K562 (cell line): ENCODE results near the gene MRPS31. TPM values are rescaled to one million over a fixed set of nuclear protein-coding genes. Genes with fewer than 3 reads are reported as not detected.

Experiments
- C11orf30 ChIP-seq: fragments of 450-650 bp; IDR thresholded peaks from 2 replicates; pipeline ENCODE4 v1.6.1; 2016; ENCODE audit warnings: low read depth, mild to moderate bottlenecking
- E2F3 ChIP-seq: fragments of 250-450 bp; sonication (Bioruptor Pico); IDR thresholded peaks from 2 replicates; pipeline ENCODE4 v1.4.0; 2020; ENCODE audit warnings: mild to moderate bottlenecking
- GABPB2 ChIP-seq: fragments of 250-450 bp; sonication (Bioruptor Pico); conservative IDR thresholded peaks from 2 replicates; pipeline ENCODE4 v1.5.1; 2021; ENCODE audit warnings: mild to moderate bottlenecking
- HINFP ChIP-seq: fragments of 450-650 bp; conservative IDR thresholded peaks from 2 replicates; pipeline ENCODE4 v1.6.1; 2016; ENCODE audit warnings: missing genetic modification characterization, low read depth, mild to moderate bottlenecking, control low read depth, missing compliant biosample characterization
- HOMEZ ChIP-seq: fragments of 250-450 bp; sonication (Bioruptor Pico); IDR thresholded peaks from 2 replicates; pipeline ENCODE4 v1.4.0; 2020; ENCODE audit warnings: mild to moderate bottlenecking, moderate library complexity
- IRF9 ChIP-seq: fragments of 450-650 bp; IDR thresholded peaks from 2 replicates; pipeline ENCODE4 v1.6.1; 2016; ENCODE audit warnings: missing biosample characterization, missing genetic modification characterization
- NR2C1 ChIP-seq, 2 experiments: fragments of 450-650 bp; IDR thresholded peaks; 2 replicates each; pipeline ENCODE4 v1.6.1; 2017; ENCODE audit warnings: mild to moderate bottlenecking in 2 of 2, antibody characterized with exemption in 1 of 2, inconsistent platforms in 1 of 2, missing compliant biosample characterization in 1 of 2, missing genetic modification characterization in 1 of 2
- RBFOX2 ChIP-seq: fragments of 200-400 bp; formaldehyde crosslinking; IDR thresholded peaks from 2 replicates; pipeline ENCODE4 v1.6.1; 2017; ENCODE audit warnings: low read depth, mild to moderate bottlenecking, low read length, moderate library complexity
- SAFB2 ChIP-seq: fragments of 200-400 bp; formaldehyde crosslinking; IDR thresholded peaks from 2 replicates; pipeline ENCODE4 v1.6.1; 2018; ENCODE audit warnings: borderline replicate concordance, low read length, low read depth, moderate library complexity; ENCODE audit not compliant: severe bottlenecking
- SMAD1 ChIP-seq: fragments of 150-350 bp; IDR thresholded peaks from 2 replicates; pipeline ENCODE4 v1.6.1; 2014; ENCODE audit warnings: low read length, low read depth; ENCODE audit not compliant: partially characterized antibody
- TAF15 ChIP-seq: fragments of 200-400 bp; formaldehyde crosslinking; IDR thresholded peaks from 2 replicates; pipeline ENCODE4 v1.6.1; 2017; ENCODE audit warnings: mild to moderate bottlenecking, low read depth, low read length, moderate library complexity
- TRIM25 ChIP-seq: fragments of 450-650 bp; IDR thresholded peaks from 2 replicates; pipeline ENCODE4 v1.7.0; 2016; ENCODE audit warnings: borderline replicate concordance
- ZNF23 ChIP-seq: fragments of 250-450 bp; sonication (Bioruptor Pico); IDR thresholded peaks from 2 replicates; pipeline ENCODE4 v1.4.0; 2020; ENCODE audit warnings: mild to moderate bottlenecking
- ZNF561 ChIP-seq: fragments of 450-650 bp; formaldehyde crosslinking; conservative IDR thresholded peaks from 2 replicates; pipeline ENCODE4 v1.4.0; 2020; ENCODE audit warnings: mild to moderate bottlenecking, moderate library complexity
- ZNF785 ChIP-seq: fragments of 250-450 bp; sonication (Bioruptor Pico); IDR thresholded peaks from 2 replicates; pipeline ENCODE4 v1.4.0; 2020; ENCODE audit warnings: mild to moderate bottlenecking
- polyA plus RNA-seq, 8 experiments: library from polyadenylated mRNA; depleted of rRNA in 4 of 8; stranded (reverse) in 5 of 8; unstranded in 3 of 8; fragments of >200 nt; fragmentation: Nextera tagmentation in 2 of 8; fragmentation: Illumina TruSeq in 1 of 8; extraction: Ambion mirVana in 2 of 8; extraction: Trizol in 1 of 8; gene quantifications; 2 replicates each; pipeline versions ENCODE4 v1.2.1 to v1.2.3, GENCODE V29; 2011 to 2014; ENCODE audit warnings: inconsistent platforms in 1 of 8, missing spikeins in 1 of 8
- total RNA-seq, 7 experiments: library from RNA; depleted of rRNA in 6 of 7; stranded (reverse); fragments of >200 nt in 6 of 7; fragmentation: Illumina TruSeq in 2 of 7; extraction: Trizol in 2 of 7; gene quantifications; 2 replicates each; pipeline versions ENCODE4 v1.2.1 to v1.2.3, GENCODE V29; 2011 to 2021; ENCODE audit warnings: low replicate concordance in 1 of 7
- TF ChIP-seq, protein P1 (sequence below): fragments of 250-450 bp; sonication (Bioruptor Pico); IDR thresholded peaks from 2 replicates; pipeline ENCODE4 v1.5.0; 2020; ENCODE audit warnings: mild to moderate bottlenecking, borderline replicate concordance
- TF ChIP-seq, protein P2 (sequence below): fragments of 450-650 bp; IDR thresholded peaks from 2 replicates; pipeline ENCODE4 v1.6.1; 2017; ENCODE audit warnings: mild to moderate bottlenecking, moderate library complexity

The MRPS31 gene
- total and polyA plus RNA-seq, 9 of the 15 experiments (the other 6 are each of a cell fraction or from before 2014, with no cell fraction given): 20.3 to 57.8 (median 37.1) TPM

- no peak for TF ChIP-seq HINFP (tag)
- no peak for TF ChIP-seq E2F3 (CRISPR knock-in tag)
- TF ChIP-seq NR2C1 (IDR thresholded peaks at IDR 0.05): no peak
- no peak for TF ChIP-seq NR2C1 (tag; IDR thresholded peaks at IDR 0.05)
- TF ChIP-seq HOMEZ (CRISPR knock-in tag): no peak
- TF ChIP-seq, protein P1, sequence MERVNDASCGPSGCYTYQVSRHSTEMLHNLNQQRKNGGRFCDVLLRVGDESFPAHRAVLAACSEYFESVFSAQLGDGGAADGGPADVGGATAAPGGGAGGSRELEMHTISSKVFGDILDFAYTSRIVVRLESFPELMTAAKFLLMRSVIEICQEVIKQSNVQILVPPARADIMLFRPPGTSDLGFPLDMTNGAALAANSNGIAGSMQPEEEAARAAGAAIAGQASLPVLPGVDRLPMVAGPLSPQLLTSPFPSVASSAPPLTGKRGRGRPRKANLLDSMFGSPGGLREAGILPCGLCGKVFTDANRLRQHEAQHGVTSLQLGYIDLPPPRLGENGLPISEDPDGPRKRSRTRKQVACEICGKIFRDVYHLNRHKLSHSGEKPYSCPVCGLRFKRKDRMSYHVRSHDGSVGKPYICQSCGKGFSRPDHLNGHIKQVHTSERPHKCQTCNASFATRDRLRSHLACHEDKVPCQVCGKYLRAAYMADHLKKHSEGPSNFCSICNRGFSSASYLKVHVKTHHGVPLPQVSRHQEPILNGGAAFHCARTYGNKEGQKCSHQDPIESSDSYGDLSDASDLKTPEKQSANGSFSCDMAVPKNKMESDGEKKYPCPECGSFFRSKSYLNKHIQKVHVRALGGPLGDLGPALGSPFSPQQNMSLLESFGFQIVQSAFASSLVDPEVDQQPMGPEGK (CRISPR knock-in tag): no peak
- no peak for TF ChIP-seq GABPB2 (CRISPR knock-in tag)
- TF ChIP-seq, protein P2, sequence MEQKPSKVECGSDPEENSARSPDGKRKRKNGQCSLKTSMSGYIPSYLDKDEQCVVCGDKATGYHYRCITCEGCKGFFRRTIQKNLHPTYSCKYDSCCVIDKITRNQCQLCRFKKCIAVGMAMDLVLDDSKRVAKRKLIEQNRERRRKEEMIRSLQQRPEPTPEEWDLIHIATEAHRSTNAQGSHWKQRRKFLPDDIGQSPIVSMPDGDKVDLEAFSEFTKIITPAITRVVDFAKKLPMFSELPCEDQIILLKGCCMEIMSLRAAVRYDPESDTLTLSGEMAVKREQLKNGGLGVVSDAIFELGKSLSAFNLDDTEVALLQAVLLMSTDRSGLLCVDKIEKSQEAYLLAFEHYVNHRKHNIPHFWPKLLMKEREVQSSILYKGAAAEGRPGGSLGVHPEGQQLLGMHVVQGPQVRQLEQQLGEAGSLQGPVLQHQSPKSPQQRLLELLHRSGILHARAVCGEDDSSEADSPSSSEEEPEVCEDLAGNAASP: no peak
- TF ChIP-seq ZNF561: no peak
- no peak for TF ChIP-seq SAFB2
- TF ChIP-seq ZNF785 (CRISPR knock-in tag): no peak
- TF ChIP-seq C11orf30: no peak
- peak; percentile 83 for TF ChIP-seq RBFOX2
- TF ChIP-seq IRF9 (tag): no peak
- TF ChIP-seq SMAD1: no peak
- no peak for TF ChIP-seq TRIM25
- no peak for TF ChIP-seq ZNF23 (CRISPR knock-in tag)
- TF ChIP-seq TAF15: no peak
Measured at GRCh38 chr13:40789275-40790153, 18.5 kb upstream of the MRPS31 start, which contains the start of gene SLC25A15 (continued).
